NCI-H1417 treated with DMSO at 0.1 percent for 48 hours (cell line): ENCODE data around the gene ATF6B.

Experiments used
- DNase-seq: peaks from one replicate; lab custom pipeline; 2025; lab: John Stamatoyannopoulos, UW

ATF6B gene

DNA sequence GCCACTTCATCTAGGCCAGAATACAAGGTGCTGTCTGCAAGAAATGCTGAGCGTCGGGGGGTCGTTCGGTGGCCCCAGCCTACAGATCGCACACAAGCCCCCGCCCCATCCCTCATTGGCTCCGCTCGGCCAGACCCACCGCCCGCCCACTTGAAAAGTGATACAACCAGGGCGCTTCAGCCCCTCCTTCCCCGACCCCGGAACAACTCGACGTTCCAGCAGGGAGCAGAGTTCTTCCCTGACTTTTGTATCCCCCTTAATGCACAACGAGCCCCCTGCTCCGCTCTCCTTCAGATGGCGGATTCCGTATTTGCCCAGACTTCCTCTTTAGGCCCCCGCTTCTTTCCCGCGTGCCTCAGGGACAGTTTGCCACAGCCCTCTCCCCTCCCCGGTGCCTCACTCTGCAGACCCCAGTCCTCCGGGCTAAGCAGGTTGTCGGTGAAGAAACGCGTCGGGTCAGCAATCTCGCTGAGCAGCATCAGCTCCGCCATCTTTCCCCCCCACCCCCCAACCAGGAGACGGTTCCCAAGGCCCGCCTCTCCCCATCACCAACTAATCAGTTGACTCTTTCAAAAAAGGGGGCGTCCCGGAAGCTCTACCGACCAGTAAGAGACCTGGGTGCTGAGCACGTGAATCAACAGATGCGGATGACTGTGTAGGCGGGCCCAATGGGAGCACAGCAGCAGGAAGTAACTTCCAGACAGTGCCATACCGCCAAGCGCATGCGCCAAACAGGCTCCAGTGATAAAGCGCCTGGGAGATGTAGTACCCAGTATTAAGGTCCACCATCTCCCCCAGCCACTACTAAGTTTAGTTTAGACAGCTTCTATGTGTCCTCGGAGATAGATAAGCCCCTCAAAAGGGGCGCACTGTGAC lies at the start of gene ATF6B:
TSS of gene ATF6B (minus strand) at position 530 of the 876 bp plus-strand sequence. CDS start at position 491, 39 bp downstream.
- peak; percentile 93 for DNase-seq

DNA sequence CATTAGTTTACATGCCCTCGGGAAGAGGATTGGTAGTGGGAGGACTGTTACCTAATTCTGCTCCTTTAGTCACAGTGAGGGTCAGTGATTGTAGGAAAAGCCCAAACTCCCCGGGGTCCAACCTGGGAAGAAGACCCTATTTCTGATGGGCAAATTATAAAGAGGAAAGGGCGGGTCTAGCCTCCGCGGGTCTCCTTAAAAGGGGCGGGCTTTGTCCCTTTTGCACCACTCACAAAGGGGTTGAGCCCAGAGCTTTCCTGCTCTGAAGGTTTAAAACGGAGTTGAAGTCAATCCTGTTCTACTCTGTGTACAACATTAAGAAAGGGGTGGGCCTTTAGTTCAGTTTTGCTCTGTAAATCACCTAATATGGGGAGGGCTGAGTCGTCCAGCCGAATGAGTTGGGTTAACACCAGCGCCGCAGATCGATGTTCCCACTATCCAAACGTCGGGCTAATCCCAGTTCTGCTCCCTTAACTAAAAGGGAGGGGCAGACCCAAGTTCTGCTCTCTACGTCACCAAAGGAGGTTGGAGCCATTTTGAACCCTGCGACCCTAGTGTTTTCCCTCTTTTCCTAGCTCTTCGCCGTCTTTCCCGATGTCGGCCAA lies 49.2 kb upstream of the ATF6B start:
- DNase-seq = no peak

DNA sequence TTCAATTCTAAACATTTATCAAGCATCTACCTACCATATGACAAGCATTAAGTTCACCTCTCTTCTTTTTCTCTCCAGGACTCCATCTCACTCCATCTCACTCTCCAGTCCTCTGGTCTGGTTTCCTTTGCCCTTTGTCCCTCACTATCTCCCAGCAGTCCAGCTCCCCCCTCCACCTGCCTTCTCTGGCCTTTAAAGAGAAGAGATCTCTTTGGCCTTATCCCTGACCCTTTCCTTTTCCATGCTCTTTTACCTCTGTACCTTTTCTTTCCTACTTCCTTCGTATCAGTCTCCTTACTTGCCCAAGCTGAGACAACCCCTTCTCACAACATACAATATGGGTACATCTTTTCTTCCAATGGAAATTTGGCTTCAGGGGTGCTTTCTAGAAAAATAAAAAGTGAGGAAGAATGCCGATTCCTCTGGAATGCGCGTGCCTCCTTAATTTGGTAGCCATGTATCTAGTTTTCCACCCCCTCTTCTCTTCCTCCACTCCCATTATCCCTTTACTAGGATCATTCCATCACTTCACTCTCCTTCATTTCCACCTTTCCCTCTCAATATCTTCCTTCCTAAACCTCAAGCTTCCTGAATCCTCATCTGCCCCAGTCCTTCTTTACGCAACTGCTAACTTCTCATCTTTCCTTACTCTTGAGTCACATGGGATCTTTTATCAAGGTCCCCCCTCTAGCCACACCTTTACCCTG lies 48.6 kb upstream of the ATF6B start:
- DNase-seq = no peak

DNA sequence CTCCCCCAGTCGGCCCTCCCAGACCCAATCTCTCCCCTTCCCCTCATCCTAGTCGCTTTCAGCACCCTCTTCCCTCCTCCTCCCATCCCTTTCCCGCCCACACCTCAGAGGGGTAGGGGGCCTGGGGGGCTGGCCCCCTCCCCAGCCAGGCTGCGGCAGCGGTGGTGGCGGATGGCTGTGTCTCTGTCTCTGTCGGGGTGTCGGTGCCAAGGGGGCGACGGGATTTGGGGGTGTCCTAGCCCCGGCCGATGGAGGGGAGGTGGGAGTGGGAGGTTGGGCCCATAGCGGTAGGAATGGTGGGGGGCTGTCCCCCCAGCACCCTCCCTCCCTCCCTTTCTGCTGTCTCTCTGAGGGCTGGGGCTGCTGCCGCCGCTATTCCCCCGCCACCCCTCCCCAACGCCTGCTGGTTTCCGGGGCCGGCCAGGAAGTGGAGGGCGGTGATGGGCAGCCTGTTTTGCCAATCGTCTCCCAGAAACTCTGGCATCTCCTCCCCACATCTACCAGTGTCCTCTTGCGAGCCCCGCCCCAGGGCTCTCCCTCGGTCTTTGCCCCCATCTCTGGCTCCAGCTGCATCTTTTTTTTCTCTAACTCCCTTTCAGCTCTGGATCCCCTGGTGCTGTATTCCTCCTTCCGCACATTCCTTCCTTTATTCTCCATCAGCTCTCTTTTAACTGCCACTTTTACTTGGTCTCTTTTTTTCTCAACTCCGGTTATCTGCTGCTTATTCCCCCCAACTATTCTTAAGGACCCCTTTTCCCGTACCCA lies 47.8 kb upstream of the ATF6B start, which contains the start of gene AGPAT1:
TSS of gene AGPAT1 (minus strand) at position 374 of the 765 bp plus-strand sequence. CDS start 4,588 bp downstream, outside the sequence.
- peak; percentile 71 for DNase-seq

DNA sequence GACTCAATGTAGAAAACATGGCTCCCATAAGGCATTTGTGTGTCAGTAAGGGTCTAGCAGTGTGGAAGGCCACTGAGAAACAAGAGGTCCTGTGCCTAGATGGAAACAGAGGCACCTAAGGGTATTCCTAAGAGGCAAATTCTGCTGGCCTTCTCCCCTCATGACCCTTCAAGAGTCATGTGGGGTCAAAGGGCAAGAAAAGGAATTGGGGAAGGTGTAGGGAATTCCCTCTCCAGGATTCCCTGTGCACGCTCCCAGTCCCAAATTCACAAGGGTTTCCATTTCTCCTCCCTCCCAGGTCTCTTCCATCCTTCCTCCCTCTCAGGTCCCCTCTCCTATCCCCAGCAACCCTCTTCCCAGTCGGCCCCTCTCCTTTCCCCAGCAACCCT lies 47.3 kb upstream of the ATF6B start:
- no peak for DNase-seq

DNA sequence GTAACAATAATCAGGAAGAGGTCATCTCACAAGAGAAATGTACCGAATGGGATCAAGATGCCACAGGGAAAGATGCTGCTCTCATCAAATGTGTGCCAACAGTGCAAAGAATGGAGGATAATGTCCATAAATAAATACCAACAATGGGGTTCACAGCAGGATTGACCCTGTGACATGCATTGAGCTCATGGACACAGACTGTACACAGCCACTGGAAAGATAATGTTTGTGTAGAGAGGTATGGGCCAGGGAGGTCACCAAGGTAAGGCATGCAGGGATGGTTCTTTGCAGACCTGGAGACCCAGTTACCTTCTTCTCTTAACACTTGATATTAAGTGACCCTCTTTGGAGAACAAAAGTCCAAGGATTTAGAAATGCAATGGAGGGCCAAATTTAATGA lies 46.4 kb upstream of the ATF6B start:
- DNase-seq = no peak

DNA sequence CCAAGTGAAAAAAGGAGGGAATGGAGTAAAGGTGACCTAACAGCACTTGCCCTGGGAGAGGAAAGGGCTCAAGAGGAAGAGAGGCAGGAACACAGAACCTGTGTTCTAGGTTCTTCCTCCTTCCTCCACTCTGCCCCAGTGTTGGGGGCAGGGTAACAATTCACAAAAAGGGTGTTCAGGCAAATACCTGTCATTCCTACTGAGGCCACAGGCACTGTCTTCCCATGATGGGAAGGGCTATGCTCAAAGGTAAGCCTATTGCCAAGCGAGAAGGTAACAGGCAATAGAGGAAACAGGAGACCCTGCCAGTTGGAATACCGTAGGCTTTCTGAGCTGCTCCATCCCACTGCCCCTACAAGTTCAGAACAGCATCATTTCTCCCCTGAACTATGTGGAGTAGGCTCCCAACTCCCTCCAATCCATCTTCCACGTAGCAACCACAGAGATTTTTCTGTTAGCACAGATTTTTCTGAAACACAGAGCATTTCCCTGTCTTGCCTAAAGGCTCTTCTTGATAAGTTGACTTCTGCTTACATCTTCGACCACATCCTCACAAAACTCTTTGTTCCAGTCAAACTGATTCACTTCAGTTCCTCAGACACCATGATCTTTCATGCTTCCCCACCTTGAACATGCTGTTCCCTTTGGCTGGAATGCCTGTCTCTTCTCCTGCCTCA lies 45.1 kb upstream of the ATF6B start:
- DNase-seq = no peak

DNA sequence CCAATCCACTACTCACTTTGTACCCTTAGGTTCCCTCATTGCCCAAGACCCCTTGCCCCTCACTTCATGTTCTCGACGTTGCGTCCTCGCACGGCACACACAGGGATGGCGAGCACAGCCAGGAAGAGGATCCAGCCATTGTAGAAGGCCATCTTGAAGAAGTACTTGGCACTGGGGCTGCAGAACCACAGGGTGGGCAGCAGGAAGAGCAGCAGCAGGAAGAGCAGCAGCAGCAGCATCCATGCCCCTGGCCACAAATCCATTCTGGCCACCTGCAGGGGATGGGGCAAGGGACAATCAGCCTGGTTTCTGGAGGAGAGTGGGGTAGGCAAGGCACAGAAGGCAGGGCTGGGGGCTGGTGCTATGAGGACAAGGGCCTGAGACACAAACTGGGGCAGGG lies 43.2 kb upstream of the ATF6B start:
- no peak for DNase-seq

DNA sequence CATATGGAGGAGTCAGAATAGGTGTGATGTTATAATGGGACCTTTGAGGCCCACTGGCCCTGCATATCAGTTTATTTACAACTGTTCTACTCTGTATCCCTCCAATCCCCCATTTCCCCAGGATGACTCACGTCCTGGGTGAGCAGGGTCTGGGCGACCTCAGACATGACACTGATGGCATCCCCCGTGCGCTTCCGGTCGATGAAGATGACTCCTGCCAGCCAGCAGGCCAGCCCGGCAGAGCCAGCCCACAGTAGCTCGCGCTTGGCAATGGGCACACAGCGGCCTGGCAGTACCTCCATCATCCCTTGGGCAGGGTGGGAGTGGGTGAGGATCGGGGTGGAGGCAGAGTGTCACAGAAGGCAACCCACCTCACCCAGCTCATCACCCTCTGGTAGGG lies 42.2 kb upstream of the ATF6B start:
- DNase-seq = no peak

DNA sequence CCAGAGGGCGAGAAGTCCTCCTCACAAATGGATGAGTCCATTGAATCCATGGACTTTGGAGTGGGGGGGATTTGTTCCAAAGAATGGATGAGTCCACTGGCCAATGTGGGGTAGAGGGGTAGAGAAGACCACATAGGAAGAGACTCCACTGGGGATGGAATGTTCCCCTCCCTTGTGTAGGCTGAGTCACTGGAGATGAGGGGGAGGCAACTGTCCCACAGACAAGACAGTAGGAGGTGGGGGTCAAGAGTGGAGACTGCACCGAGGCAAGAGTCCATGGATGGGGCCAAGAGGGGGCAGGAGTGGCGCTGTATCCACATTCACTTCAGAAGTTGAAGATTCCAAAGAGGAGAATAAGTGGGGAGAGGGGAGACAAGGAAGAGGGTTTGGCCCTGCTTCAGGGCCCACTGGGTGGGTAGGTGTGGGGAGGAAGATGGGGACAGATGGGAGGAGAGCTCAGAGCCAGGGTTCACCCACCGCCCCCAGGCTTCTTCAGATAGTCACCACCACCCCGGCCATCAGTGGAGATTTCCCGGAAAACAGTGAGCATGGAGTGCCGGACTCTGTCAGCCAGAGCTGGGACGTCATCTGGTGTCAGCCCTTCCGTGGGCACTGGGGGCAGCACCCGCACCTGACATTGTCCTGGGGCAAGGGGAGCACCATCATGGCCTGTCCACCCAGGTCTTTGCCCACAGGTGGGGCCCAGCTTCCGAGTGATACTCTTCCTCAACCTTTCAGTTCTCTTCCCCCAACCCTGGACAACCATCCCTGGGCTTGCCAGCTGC lies 41.0 kb upstream of the ATF6B start:
- no peak for DNase-seq

DNA sequence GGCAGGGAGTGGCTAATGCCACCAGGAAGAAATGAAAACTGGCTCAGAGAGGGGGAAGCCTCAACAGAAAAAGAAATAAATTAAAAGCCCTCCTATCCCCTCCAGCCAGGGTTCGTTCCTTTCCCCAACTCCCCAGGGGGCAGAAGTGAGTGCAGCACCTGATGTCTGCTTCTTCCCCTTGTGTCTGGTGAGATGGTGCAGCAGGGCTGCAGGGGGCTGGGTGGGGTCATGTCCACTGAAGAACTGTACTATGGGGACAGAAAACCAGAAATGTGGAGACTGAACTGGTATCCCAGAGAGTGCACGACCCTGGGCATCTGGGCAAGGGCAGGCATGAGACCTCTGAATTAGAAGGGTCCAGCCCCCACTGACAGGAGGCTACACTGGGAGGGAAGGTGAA lies 40.3 kb upstream of the ATF6B start:
- no peak for DNase-seq

DNA sequence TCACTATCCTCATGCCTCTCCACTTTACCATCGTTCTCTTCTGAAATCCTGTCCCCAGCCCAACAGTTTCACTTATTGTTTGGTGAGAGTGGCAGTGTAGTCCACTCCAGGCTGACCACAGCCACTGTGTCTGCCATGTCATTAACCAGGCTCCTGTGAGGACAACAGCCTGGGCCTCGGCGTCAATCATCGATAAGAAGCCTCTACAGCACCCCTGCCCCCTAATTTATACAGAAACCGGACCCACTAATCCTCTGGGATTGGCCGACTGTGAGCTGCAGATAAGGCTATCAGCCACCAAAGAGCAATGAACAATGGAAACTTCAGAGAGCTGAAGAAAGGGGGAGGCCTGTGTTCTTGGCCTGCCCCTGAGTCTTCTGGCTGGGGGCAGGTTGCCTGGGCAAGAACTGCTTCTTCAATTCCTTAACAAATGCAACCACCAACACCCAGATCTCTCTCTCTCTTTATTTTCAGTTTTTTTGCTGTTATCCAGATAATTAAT lies 39.8 kb upstream of the ATF6B start:
- DNase-seq = no peak

DNA sequence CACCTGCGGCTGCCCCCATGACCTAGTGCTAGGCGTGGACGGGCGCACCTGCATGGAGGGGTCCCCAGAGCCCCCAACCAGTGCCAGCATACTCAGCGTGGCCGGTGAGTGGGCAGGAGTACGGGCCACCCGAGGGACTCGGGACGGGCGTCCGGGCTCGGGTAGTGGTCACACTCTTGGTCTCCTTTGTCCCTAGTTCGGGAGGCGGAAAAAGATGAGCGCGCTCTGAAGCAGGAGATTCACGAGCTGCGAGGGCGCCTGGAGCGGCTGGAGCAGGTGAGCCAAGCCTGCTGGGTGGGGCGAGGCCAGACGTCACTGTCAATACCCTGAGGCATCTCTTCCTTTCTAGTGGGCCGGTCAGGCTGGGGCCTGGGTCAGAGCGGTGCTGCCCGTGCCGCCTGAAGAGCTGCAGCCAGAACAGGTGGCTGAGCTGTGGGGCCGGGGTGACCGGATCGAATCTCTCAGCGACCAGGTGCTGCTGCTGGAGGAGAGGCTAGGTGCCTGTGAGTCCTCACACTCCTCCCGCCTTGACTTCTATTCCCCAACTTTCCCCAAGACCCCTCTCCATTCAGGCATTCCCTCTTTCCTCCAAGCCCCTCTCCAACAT lies 39.2 kb upstream of the ATF6B start:
- DNase-seq = no peak

DNA sequence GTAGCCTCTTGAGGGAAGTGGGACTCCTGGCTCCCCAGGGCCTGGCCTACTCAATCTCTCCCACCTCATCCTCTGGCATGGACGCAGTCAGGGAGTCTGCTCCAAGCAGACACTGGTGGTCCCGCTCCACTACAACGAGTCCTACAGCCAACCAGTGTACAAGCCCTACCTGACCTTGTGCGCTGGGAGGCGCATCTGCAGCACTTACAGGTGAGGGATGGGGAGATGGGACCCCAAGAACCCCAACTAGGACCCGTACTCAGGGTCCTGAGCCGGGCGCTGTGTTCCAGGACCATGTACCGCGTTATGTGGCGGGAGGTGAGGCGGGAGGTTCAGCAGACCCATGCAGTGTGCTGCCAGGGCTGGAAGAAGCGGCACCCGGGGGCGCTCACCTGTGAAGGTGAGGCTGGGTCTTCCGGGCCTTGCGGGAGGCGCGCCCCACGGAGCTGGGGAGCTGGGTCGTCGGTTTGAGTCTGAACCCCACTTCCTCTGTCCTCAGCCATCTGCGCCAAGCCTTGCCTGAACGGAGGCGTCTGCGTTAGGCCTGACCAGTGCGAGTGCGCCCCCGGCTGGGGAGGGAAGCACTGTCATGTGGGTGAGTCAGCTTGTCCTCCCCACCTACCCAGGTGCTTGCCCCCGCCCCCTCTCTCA lies 38.5 kb upstream of the ATF6B start:
- no peak for DNase-seq

DNA sequence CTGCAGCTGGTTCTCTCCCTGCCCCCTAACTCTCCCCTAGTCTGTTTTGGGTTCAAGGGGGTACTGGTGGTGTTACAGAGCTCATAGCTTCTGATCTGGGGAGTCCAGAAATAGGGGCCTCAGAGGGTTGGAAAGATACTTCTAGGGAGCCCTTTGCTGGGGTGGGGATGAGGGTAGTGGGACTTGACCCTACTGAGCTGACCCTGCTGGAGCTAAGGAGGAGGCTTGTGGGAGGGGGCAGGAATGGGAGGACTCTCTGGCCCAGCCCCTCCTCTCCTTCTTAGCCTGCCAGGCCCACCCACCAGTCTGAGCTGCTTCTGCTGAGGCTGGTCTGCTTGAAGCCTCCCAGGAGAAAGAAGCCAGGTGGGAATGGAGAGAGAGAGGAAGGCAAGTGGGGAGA lies 36.2 kb upstream of the ATF6B start, which contains the start of gene EGFL8:
TSS of gene EGFL8 (plus strand) at position 301 of the 400 bp plus-strand sequence. CDS start 1,571 bp downstream, outside the sequence.
- no peak for DNase-seq

DNA sequence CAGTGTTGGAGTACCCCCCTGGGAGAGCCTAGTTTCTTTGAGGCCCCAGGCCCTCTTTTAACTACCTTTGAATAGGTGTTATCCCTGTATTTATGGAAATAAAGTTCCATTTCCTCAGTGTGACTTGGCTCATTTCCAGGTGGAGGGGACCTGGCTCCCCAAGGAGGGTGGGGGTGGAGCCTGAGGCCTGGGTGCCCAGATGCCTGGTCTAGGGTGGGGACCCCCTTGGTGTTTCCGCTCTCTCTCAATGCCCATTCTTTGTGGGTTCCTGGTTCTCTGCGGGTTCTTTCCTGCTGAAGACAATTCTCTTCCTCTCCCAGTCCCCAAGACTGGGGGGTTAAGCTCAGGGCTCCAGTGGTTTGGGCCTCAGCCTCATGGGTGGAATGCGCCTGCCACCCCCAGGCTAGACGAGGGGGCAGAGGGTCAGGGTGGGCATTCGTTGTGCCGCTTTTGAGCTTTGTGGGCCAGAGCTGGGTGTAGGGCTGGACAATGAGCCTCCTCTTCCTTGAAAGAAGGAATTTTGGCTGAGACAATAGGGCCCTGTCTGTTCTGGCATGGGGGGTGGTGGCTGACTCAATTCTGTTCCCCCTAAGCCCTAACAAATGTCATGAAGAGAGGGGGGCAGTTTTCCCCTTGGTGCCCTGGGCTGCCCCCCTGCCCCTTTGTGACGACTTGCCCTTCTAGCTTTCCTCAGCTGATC lies 35.7 kb upstream of the ATF6B start:
- DNase-seq = no peak

DNA sequence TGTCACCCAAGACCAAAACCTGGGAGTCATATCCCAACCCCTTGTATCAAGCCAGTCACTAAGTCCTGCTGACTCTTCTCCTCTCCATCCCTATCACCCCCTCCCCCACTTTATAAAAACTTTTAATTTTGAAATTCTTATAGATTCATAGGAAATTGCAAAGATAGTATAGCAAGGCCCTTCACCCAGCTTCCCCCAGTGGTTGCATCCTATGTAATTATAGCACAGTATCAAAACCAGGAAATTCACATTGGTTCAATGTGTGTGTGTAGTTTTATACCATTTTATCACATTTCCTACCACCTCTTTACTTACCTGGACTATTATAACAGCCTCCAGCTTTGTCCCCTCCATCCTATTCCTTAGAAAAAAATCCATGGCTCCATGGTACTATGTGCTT lies 30.0 kb upstream of the ATF6B start:
- DNase-seq = no peak

DNA sequence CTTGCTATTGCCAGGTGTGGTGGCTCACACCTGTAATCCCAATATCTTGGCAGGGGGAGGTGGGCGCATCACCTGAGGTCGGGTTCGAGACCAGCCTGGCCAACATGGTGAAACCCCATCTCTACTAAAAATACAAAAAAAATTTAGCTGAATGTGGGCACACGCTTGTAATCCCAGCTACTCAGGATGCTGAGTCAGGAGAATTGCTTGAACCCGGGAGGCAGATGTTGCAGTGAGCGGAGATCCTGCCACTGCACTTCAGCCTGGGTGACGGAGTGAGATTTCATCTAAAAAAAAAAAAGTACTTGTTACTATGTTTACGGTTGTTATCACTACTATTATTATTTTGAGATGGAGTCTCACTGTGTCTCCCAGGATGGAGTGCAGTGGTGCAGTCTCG lies 28.8 kb upstream of the ATF6B start:
- DNase-seq = no peak
